ENCODE measurements around the gene PTPRD. TPM values are rescaled to one million over a fixed set of nuclear protein-coding genes. Genes with fewer than 3 reads are reported as not detected.
A peak's percentile ranks its signal among the peaks of the same experiment; 100 is the strongest.

PTPRD gene
- total and polyA plus RNA-seq, 2 donors from 2014 or later = 6.4 to 78.9 TPM

- Histone ChIP-seq H3K27me3 (ENCODE audit: control insufficient read depth, insufficient read depth, low read length) (no peaks in the 10 kb centered on the region), H3K9ac (ENCODE audit: low read length in 3 of 3) (no peak overlapping the region), H3K9me3 (ENCODE audit: control insufficient read depth in 2 of 3, insufficient read depth in 1 of 3, low read length in 3 of 3) (no peaks in the 10 kb centered on the region), H3K27ac (ENCODE audit: low read depth in 2 of 2, low read length in 2 of 2) (no peak overlapping the region), H3K36me3 (ENCODE audit: control insufficient read depth in 2 of 3, insufficient read depth in 3 of 3, low read length in 3 of 3) (no peaks in the 10 kb centered on the region), H3K4me1 (ENCODE audit: control insufficient read depth in 2 of 3, insufficient read depth in 2 of 3, low read depth in 1 of 3, low read length in 3 of 3) (no peaks in the 10 kb centered on the region), H3K4me3 (ENCODE audit: low read length in 3 of 3) (no peak overlapping the region)
- FAIRE-seq (no peak), DNase-seq (no peak)
- no peak for TF ChIP-seq CTCF (IDR thresholded peaks at IDR 0.05; ENCODE audit: borderline replicate concordance, extremely low read depth, insufficient read depth)
- intact Hi-C loops (cut with DNase I) = no loop called here
Measured at GRCh38 chr9:8888591-8888990, 1724.2 kb downstream of the PTPRD start.

GRCh38 chr9:8887369-8887768 lies 1725.4 kb downstream of the PTPRD start:
- FAIRE-seq (no peak), DNase-seq (no peak)
- Histone ChIP-seq H3K4me3 (ENCODE audit: low read length in 3 of 3) (no peak overlapping the region), H3K27me3 (ENCODE audit: control insufficient read depth, insufficient read depth, low read length) (no peaks in the 10 kb centered on the region), H3K9me3 (ENCODE audit: control insufficient read depth in 2 of 3, insufficient read depth in 1 of 3, low read length in 3 of 3) (no peaks in the 10 kb centered on the region), H3K4me1 (ENCODE audit: control insufficient read depth in 2 of 3, insufficient read depth in 2 of 3, low read depth in 1 of 3, low read length in 3 of 3) (no peaks in the 10 kb centered on the region), H3K36me3 (ENCODE audit: control insufficient read depth in 2 of 3, insufficient read depth in 3 of 3, low read length in 3 of 3) (no peaks in the 10 kb centered on the region), H3K27ac (ENCODE audit: low read depth in 2 of 2, low read length in 2 of 2) (no peak overlapping the region), H3K9ac (ENCODE audit: low read length in 3 of 3) (no peak overlapping the region)
- intact Hi-C loops (cut with DNase I) = no loop called here
- TF ChIP-seq CTCF (IDR thresholded peaks at IDR 0.05; ENCODE audit: borderline replicate concordance, extremely low read depth, insufficient read depth) = no peak

GRCh38 chr9:8883321-8883720 lies 1729.5 kb downstream of the PTPRD start:
- no peaks in the 10 kb centered on the region for H3K36me3 ChIP-seq (ENCODE audit: control insufficient read depth in 2 of 3, insufficient read depth in 3 of 3, low read length in 3 of 3)
- DNase-seq (peak in 1 of 5 donors; percentile 30), FAIRE-seq (no peak)
- no peak overlapping the region for H3K9ac ChIP-seq (ENCODE audit: low read length in 3 of 3)
- H3K9me3 ChIP-seq (ENCODE audit: control insufficient read depth in 2 of 3, insufficient read depth in 1 of 3, low read length in 3 of 3) = no peaks in the 10 kb centered on the region
- TF ChIP-seq CTCF (IDR thresholded peaks at IDR 0.05; ENCODE audit: borderline replicate concordance, extremely low read depth, insufficient read depth) = no peak
- no peaks in the 10 kb centered on the region for H3K27me3 ChIP-seq (ENCODE audit: control insufficient read depth, insufficient read depth, low read length)
- H3K27ac ChIP-seq (ENCODE audit: low read depth in 2 of 2, low read length in 2 of 2) = no peak overlapping the region
- intact Hi-C loops (cut with DNase I) = no loop called here
- no peak overlapping the region for H3K4me3 ChIP-seq (ENCODE audit: low read length in 3 of 3)
- H3K4me1 ChIP-seq (ENCODE audit: control insufficient read depth in 2 of 3, insufficient read depth in 2 of 3, low read depth in 1 of 3, low read length in 3 of 3) = no peaks in the 10 kb centered on the region

- no peak overlapping the region for H3K9ac ChIP-seq (ENCODE audit: low read length in 3 of 3)
- H3K27ac ChIP-seq (ENCODE audit: low read depth in 2 of 2, low read length in 2 of 2) = no peak overlapping the region
- no peaks in the 10 kb centered on the region for H3K9me3 ChIP-seq (ENCODE audit: control insufficient read depth in 2 of 3, insufficient read depth in 1 of 3, low read length in 3 of 3)
- H3K4me1 ChIP-seq (ENCODE audit: control insufficient read depth in 2 of 3, insufficient read depth in 2 of 3, low read depth in 1 of 3, low read length in 3 of 3) = no peaks in the 10 kb centered on the region
- FAIRE-seq = no peak
- no peaks in the 10 kb centered on the region for H3K27me3 ChIP-seq (ENCODE audit: control insufficient read depth, insufficient read depth, low read length)
- no peak for DNase-seq
- TF ChIP-seq CTCF (IDR thresholded peaks at IDR 0.05; ENCODE audit: borderline replicate concordance, extremely low read depth, insufficient read depth) = no peak
- intact Hi-C loops (cut with DNase I) = no loop called here
- H3K4me3 ChIP-seq (ENCODE audit: low read length in 3 of 3) = no peak overlapping the region
- H3K36me3 ChIP-seq (ENCODE audit: control insufficient read depth in 2 of 3, insufficient read depth in 3 of 3, low read length in 3 of 3) = no peaks in the 10 kb centered on the region
Measured at GRCh38 chr9:8880060-8880459, 1732.7 kb downstream of the PTPRD start.

All from kidney (tissue), 14 donors.